GM23338 (cell line): ENCODE measurements around the gene ACSF2.

Experiments used
- CREB1 ChIP-seq: fragments of 250-450 bp; sonication (Bioruptor Pico); IDR thresholded peaks from 2 replicates; pipeline ENCODE4 v1.5.0; 2020; ENCODE audit warnings: low read depth, mild to moderate bottlenecking, moderate library complexity
- CTCF ChIP-seq, 2 experiments: fragments of 200-600 bp in 1 of 2; sonication (generic) in 1 of 2; conservative IDR thresholded peaks; 2 replicates each; pipeline versions ENCODE4 v1.5.1 to v1.6.1; 2016 to 2017; ENCODE audit warnings: antibody characterized with exemption in 2 of 2, low read depth in 2 of 2, mild to moderate bottlenecking in 2 of 2, moderate library complexity in 1 of 2
- EZH2 ChIP-seq: fragments of 200-600 bp; sonication (generic); IDR thresholded peaks from one replicate; pipeline ENCODE4 v1.8.0; 2017; ENCODE audit warnings: antibody characterized with exemption, mild to moderate bottlenecking, low read depth; ENCODE audit not compliant: unreplicated experiment
- EZH2phosphoT487 ChIP-seq: fragments of 200-600 bp; sonication (generic); IDR thresholded peaks from one replicate; pipeline ENCODE4 v1.8.1; 2018; ENCODE audit warnings: antibody characterized with exemption; ENCODE audit not compliant: unreplicated experiment
- NANOG ChIP-seq: IDR thresholded peaks from 2 replicates; pipeline ENCODE4 v1.6.1; 2016; ENCODE audit warnings: antibody characterized with exemption, borderline replicate concordance
- POLR2AphosphoS5 ChIP-seq: IDR thresholded peaks from 2 replicates; pipeline ENCODE4 v1.6.1; 2016; ENCODE audit warnings: antibody characterized with exemption, low read depth
- REST ChIP-seq: IDR thresholded peaks from one replicate; pipeline ENCODE4 v1.6.1; 2018; ENCODE audit warnings: antibody characterized with exemption; ENCODE audit not compliant: unreplicated experiment
- ZNF331 ChIP-seq: fragments of 250-450 bp; sonication (Bioruptor Pico); IDR thresholded peaks from 2 replicates; pipeline ENCODE4 v1.5.0; 2020; ENCODE audit warnings: low read depth, mild to moderate bottlenecking, moderate library complexity

GRCh38 chr17:50471009-50471905 lies 45.2 kb downstream of the ACSF2 start:
- TF ChIP-seq CTCF (conservative IDR thresholded peaks at IDR 0.05; ENCODE audit: low read depth in 2 of 2) = no peak
- no peak for TF ChIP-seq ZNF331
- TF ChIP-seq EZH2 = no peak
- TF ChIP-seq EZH2phosphoT487 = no peak
- no peak for TF ChIP-seq POLR2AphosphoS5
- no peak for TF ChIP-seq REST
- TF ChIP-seq NANOG = no peak
- no peak for TF ChIP-seq CREB1 (CRISPR knock-in tag)
